Inferior parietal cortex (tissue), 1 donor: ENCODE data around the gene LPAR2.

Experiments used
- DNase-seq: peaks from one replicate; pipeline ENCODE4 v3.0.0-alpha.2; 2016; ENCODE audit errors: extremely low spot score

LPAR2 gene

GRCh38 chr19:19653597-19654147, 25.7 kb upstream of the LPAR2 start:
- DNase-seq: no peak

GRCh38 chr19:19652482-19653295, 24.7 kb upstream of the LPAR2 start:
- no peak for DNase-seq

- DNase-seq: peak; percentile 35
Measured at GRCh38 chr19:19651076-19651475, 23.1 kb upstream of the LPAR2 start.

GRCh38 chr19:19650331-19650730, 22.3 kb upstream of the LPAR2 start:
- no peak for DNase-seq

- DNase-seq: no peak
Measured at GRCh38 chr19:19649580-19649995, 21.6 kb upstream of the LPAR2 start.

- DNase-seq: no peak
Measured at GRCh38 chr19:19649155-19649554, 21.1 kb upstream of the LPAR2 start.

GRCh38 chr19:19647037-19647835, 19.2 kb upstream of the LPAR2 start:
- no peak for DNase-seq

- no peak for DNase-seq
Measured at GRCh38 chr19:19645233-19645870, 17.3 kb upstream of the LPAR2 start.

- no peak for DNase-seq
Measured at GRCh38 chr19:19644054-19644388, 16.0 kb upstream of the LPAR2 start.

GRCh38 chr19:19643158-19644053, 15.4 kb upstream of the LPAR2 start, which contains the start of gene GMIP:
TSS of gene GMIP (minus strand) at chr19:19643657. CDS start at chr19:19643529, 128 bp downstream.
- DNase-seq: peak; percentile 69

GRCh38 chr19:19642506-19643157, 14.6 kb upstream of the LPAR2 start:
- no peak for DNase-seq

- no peak for DNase-seq
Measured at GRCh38 chr19:19637523-19638251, 9.7 kb upstream of the LPAR2 start.

- no peak for DNase-seq
Measured at GRCh38 chr19:19637186-19637522, 9.1 kb upstream of the LPAR2 start.

GRCh38 chr19:19636573-19637185, 8.7 kb upstream of the LPAR2 start:
- no peak for DNase-seq

- DNase-seq: no peak
Measured at GRCh38 chr19:19635313-19635702, 7.3 kb upstream of the LPAR2 start.

- no peak for DNase-seq
Measured at GRCh38 chr19:19634516-19635312, 6.7 kb upstream of the LPAR2 start.

- no peak for DNase-seq
Measured at GRCh38 chr19:19633711-19634515, 5.9 kb upstream of the LPAR2 start.

- no peak for DNase-seq
Measured at GRCh38 chr19:19632661-19633060, 4.6 kb upstream of the LPAR2 start.
